DMS114 treated with DMSO at 0.1 percent for 48 hours (cell line): ENCODE measurements around the gene GNAI2.

Source experiments
- DNase-seq: peaks from one replicate; lab custom pipeline; 2025; ENCODE audit not compliant: unreplicated experiment; lab: John Stamatoyannopoulos, UW

Gene GNAI2

DNA sequence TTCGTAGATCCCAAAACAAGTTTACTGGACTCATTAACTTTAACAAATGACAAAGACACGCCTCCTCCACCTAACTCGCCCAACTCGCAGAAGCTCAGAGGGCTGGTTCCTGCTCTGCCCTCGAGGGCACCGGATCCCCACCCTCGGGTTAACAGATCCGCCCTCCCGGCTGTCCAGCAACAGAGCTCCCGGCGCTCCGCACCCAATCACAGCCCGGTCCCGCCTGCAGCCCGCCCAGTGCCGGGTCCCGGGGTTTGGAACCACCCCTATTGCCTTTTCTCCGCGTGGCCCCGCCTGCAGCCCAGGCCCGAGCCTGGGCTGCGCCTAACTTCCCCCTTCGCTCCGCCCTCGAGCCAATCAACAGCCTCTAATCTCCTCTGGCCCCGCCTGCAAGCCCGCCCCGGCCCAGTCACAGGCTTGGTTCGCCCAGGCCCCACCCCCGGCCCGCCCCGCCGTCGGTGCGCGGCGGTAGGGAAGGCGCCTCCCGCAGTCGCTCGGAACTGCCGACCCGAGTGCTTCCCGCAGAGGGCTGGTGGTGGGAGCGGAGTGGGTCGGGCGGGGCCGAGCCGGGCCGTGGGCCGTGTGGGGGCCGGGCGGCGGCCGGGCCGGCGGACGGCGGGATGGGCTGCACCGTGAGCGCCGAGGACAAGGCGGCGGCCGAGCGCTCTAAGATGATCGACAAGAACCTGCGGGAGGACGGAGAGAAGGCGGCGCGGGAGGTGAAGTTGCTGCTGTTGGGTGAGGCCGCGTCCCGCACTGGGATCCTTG lies at the start of gene GNAI2:
GNAI2 (plus strand) TSS at position 489 of the 768 bp plus-strand sequence; CDS start at position 621, 132 bp downstream.
- peak; percentile 94 for DNase-seq

DNA sequence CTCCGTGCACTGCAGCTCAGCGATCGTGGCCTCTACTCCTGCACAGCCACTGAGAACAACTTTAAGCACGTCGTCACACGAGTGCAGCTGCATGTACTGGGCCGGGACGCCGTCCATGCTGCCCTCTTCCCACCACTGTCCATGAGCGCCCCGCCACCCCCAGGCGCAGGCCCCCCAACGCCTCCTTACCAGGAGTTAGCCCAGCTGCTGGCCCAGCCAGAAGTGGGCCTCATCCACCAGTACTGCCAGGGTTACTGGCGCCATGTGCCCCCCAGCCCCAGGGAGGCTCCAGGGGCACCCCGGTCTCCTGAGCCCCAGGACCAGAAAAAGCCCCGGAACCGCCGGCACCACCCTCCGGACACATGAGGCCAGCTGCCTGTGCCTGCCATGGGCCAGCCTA lies 48.3 kb upstream of the GNAI2 start:
- no peak for DNase-seq

DNA sequence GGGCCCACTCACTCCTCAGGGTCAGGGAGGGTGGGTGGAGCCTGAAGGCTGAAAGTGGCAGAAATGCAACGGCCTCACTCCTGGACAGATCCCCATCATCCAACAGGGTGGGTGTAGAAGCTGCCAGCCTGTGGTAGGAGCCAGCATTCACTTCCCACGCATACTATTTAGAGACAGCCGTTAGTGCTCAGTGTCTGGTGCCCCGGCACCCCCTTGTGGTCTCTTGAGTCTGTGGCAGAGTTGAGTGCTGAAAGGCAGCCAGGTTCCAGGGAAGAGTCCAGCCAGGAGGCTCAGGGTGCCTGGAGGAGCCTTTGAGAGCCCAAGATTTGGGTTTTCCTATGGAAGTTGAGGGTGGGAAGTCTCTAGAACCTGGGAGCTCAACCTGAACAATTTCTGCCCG lies 46.7 kb upstream of the GNAI2 start:
- DNase-seq, result peak; percentile 63

DNA sequence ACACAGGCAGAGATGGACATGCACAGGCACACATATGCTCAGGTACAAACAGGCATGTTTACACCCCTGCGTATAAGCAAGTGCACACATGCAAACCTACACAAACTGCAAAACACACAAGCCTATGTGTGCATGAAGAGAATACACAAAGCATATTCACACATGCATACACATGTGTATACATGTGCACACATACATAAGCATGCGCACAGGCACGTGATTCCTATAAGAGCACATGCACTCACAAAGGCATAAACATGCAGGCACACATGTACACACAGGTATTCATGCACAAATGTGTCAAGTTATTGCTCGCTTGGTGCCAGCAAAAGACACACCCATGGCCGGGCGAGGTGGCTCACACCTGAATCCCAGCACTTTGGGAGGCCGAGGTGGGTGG lies 46.0 kb upstream of the GNAI2 start:
- DNase-seq, result no peak

DNA sequence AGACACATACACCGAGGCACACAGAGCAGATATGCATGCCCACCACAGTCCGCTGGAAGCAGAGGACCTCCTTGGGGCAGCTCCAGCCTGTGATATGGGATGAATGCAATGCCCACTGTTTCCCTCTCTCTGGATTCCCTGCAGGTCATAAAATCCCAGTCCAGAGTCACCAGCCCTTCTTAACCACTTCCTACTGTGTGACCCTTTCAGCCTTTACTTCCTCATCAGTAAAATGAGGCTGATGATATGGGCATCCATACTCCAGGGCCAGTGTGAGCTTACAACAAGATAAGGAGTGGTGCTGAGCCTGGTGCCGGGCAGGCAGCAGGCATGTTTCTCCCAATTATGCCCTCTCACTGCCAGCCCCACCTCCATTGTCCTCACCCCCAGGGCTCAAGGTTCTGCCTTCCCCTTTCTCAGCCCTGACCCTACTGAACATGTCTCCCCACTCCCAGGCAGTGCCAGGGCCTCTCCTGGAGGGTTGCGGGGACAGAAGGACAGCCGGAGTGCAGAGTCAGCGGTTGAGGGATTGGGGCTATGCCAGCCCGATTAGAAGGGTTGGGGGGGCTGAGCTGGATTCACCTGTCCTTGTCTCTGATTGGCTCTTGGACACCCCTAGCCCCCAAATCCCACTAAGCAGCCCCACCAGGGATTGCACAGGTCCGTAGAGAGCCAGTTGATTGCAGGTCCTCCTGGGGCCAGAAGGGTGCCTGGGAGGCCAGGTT lies 44.9 kb upstream of the GNAI2 start, which contains the start of gene GNAT1:
GNAT1 (plus strand) TSS at position 675 of the 725 bp plus-strand sequence. CDS start 116 bp downstream, outside the sequence.
- DNase-seq, result no peak

DNA sequence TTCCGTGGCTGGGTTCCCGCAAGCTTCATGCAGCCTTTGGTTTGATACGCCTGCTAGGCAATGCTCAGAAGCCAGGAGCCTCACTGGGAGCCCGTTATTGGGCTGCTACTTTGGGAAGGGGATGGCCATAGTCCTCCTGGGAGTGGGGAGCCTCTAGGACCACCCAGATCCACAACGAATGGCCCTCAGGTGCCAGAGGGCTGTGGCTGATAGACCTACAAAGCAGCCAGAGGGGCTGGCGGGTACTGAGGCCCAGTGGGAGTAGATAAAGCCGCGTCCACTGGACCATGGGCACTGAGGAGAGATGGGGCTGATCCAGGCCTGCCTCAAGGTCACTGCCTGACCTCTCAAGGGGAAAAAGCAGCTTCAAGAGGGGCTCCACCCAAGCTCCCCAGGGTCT lies 43.9 kb upstream of the GNAI2 start:
- no peak for DNase-seq

DNA sequence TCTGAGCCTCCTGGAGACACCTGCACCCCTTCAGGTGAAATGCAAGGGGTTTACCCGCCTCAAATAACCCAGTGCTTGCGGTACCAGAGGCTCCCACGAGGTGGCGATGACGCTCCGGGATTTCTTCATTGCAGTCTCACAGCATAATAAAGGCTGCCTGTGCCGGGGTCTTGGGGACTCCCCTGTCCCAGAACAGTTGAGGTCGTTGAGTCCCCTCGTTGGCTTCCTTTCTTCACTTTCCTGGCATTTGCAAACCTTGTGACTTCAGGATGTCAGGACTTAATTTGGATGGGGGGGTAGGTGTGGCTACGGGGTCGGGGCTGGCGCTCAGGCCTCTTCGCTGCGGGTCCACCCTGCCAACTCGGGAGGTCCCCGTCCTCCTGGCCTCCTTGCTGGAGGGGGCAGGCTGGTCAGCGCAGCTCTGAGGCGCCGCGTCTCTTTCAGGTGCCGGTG lies 43.3 kb upstream of the GNAI2 start:
- no peak for DNase-seq

DNA sequence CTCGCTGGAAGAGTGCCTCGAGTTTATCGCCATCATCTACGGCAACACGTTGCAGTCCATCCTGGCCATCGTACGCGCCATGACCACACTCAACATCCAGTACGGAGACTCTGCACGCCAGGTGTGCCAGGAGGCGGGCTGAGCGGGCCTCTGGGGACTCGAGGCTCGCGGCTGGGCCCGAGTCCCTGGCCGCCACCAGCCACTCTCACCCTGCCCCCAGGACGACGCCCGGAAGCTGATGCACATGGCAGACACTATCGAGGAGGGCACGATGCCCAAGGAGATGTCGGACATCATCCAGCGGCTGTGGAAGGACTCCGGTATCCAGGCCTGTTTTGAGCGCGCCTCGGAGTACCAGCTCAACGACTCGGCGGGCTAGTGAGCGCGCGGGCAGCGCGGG lies 42.7 kb upstream of the GNAI2 start:
- DNase-seq, result no peak

DNA sequence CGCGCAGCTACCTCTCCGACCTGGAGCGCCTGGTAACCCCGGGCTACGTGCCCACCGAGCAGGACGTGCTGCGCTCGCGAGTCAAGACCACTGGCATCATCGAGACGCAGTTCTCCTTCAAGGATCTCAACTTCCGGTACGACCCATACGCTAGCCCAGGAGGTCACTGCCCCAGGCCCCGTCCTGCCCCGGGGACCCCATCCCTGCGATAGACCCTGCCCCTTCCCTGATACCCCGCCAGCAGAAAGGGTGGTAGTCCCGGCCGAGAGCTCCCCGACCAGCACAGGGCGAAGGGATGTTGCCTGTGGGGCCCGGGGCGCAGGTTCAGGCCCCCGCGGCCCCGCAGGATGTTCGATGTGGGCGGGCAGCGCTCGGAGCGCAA lies 42.3 kb upstream of the GNAI2 start:
- no peak for DNase-seq

DNA sequence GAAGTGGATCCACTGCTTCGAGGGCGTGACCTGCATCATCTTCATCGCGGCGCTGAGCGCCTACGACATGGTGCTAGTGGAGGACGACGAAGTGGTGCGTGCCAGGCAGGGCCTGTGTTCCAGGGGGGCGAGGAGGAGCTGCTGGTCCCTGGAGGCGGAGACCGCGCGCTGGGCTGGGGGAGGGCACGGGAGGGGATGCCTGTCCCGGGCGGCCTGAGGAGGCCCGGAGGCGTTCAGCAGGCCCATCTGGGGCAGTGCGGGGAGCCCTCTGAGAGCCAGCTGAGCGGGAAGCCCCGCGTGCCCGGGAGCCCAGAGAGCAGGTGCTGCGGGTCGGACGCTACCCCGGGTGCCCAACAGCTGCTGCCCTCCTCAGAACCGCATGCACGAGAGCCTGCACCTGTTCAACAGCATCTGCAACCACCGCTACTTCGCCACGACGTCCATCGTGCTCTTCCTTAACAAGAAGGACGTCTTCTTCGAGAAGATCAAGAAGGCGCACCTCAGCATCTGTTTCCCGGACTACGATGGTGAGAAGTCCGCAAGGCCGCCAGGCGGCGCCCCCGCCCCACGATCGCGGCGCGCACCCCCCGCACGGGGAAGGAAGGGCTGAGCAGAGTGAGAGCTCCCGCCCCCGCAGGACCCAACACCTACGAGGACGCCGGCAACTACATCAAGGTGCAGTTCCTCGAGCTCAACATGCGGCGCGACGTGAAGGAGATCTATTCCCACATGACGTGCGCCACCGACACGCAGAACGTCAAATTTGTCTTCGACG lies 41.7 kb upstream of the GNAI2 start:
- DNase-seq, result no peak

DNA sequence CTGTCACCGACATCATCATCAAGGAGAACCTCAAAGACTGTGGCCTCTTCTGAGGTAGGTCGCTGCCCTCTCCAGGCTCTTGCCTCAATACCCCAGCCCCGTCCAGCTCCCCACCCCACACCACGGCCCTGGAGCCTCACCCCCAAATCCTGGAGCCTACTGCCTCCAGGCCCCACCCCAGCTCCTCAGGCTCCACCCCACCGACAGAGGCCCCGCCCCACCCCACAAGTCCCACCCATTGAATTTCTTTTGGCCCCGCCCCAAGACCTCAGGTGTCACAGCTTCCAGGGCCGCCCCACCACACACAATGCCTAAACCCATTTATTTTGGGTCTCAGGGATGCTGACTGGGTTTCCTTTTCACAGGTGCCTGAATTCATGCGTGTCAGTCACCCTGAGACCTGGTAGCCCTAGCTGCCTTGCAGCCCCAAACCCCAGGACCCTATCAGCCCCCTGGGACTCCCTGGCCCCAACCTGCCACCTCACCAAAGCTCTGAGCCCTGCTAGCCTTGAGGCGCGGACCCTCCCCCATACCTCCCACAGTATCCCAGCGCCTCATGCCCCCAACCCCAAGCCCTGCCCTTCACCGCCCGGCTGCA lies 41.0 kb upstream of the GNAI2 start:
- no peak for DNase-seq

DNA sequence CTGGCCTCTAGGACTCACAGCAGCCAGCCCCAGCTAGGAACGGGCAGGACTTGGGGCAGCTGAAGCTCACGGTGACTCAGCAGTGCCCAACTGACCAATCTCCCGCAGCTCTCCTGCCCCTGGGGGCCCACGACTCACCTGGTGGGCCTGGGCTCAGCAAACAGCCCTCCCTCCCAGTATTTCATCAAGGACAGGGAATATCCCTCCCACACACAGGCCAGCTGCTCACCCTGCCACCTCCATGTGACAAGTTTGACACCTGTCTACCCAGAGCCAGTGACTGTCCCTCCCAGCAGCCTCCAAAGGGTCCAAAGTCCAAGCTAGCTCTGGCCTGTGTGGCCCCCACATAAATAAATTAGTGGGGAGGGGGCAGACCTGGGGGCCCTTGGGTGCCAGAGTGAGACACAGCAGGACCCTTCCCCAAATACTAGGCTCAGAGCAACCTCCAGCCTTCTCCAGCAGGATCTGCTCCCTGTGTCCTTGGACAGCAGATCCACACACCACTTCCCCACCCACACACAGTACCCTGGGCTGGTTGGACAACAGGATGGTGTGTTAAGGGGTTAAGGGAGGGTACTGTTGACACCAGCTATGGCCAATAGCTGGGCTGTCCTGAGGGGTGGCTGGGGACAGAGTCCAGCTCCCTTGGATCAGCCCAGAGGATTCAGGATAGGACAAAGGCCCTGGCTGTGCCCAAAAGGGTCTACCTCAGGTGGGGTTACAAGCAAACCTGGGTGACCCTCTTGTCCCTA lies 40.3 kb upstream of the GNAI2 start:
- no peak for DNase-seq

DNA sequence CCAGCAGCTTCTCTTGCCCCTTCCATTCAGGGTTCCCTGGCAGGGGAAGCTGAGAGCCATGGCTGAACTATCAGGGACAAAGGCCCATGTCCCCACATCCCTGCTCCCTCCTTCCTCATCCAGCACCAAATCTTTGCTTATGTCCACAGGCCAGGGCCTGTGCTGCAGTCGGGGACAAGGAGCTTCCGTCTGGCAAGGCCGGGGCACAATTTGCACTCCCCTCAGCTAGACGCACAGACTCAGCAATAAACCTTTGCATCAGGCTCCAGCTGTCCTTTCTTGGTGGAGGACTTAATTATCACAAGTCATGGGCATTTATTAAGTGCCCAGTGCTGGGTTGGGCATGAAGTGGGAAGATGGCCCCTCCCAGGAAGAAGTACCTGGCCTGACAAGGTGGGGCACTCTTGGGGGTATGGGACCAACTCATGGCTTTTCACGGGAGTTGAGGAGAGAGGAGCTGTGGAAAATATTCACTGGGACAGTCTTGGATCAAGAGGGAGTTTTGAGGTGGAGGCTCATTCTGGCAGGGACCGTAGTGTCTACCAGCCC lies 39.7 kb upstream of the GNAI2 start:
- no peak for DNase-seq

DNA sequence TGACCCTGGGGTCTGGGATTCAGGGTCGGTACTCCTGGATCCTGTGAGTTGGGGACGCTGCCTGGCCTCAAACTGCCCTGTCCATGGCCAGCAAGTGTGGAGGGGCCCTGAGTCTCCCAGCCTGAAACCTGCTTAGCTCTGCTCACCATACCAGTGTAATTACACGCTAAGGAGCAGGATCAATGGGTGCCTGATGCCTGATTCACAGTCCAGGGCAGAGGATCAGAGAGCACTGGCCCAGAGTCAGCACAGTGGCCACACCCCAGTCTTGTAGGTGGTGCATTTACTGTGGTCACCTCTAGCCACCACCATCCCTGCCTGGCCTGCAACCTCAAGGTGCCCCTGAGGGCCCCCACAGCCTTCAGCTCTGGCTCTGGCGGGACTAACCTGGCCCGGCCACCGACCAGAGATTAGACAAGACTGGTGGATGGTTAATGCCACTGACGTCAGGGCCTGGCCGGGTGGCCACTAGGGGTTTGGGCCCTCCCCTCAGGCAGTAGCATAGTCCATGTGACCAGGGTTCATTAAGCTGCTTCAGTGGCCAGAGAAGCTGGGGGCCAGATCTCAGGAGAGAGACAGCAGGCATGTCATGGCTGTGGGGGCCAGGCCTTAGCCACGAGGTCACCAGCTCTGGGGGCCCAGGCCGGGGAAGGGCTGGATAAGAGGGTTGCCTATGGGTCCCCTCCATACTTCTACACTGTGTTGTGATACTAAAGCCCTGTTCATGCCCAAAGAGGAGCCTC lies 34.3 kb upstream of the GNAI2 start:
- no peak for DNase-seq

DNA sequence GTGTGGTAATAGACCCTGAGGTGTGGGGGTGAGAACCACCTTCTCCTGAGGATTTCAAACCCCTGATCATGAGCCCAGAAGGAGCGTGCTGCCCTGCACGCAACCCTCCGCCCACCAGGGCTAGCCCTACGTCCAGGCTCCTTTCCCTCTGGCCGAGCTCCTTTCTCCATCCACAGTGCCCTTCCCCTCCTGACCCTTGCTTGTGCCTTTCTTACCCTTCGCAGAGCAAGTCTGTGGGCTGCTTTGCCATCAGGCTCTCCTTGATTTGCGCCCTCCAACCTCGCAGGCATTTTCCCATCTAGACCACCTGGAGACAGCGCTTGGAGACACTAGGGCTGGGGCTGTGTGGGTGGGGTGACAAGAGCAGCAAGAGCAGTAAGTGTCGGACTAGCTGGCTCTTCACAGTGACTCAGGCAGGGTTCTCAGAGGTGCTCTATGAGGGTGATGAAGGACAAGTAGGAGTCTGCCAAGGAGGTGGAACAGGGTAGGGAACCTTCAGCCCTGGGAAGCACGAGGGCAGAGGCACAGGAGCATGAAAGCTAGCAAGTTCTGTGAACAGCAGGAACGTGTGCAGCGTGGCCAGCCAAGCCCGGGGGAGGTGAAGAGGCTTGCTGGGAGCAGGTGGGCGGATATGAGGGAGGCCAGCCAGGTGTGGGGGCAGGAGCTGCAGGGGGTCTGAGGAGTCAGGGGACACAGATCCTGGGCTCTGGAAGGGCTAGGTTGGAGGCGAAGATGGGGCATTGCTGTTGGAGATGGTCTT lies 33.5 kb upstream of the GNAI2 start:
- no peak for DNase-seq

DNA sequence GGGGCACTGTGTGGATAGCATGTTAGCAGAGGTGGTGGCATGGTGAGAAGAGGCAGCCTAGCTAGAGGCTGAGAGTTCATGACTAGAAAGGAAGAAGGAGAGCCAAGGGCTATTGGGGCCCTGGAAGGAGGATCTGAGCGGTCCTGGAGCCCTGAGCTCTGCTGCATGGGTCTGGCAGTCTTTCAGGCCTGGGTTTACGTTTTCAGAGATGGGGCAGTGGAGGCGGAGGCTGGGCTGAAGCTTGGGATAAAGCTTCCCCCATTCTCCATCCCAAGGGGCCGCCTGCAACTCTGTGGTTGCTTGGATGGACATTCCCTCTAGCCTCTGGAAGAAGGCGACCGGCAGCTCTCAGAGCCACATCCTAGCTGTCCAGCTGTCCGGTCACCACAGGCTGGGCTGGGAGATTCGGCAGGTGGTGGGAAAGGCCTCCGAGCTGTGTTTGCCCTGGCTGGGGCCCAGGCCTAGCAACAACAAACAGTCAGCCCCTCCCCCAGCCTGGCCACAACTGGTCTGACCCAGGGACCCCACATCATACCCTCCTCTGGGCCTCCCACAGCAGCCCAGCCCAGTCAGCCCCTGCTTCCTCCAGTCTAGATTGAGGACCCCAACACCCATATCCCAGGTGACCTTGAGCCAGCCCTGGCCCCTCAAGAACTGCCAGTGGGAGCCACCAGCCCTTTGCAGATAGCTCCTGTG lies 32.7 kb upstream of the GNAI2 start:
- DNase-seq, result no peak

DNA sequence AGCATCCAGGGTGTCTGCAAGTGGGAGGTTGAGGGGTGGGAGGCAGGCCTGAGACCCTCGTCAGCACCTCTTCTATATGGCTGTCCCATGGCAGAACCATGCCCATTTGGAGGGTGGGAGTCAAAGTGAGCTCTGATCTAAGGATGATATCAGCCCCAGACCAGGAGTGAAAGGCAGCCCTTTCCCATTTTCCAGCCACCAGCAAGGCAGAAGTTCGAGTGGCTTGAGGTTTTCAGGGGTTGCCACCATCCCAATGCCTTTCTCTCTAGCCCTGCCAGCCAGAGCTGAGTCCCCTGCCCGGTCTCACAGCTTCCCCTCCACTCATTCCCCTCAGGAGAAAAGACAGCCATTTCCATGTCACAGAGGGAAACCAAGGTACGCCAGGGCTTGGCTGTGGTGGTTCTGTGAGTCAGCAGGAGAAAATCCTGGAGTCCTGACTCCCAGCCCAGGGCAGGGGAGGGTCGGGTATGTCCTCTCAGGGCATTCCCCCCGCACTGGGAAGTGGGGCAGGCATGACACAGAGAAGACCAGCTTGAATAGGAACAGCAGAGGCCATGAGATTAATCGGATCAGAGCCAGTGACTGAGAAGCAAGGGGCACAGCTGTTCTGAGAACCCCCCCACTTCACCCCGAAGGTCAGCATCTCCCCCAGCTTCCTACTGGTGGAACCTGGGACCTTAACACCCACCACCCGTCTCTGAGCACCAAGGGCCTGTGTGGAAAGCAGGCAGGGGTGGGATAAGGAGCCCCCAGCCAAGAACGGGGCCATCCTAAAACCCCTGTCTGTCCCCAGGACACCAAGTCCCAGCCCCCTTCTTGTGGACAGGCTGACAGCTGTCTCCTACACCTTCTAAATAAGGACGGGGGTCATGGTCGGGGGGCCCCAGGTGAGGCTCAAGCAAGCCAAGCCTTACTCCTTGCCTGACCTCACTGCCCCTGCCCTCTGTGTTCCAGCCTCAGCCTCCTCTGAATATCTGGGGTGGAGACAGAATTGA lies 31.9 kb upstream of the GNAI2 start:
- DNase-seq, result no peak
